Measurements from ENCODE around the gene STAC3. TPM values are rescaled to one million over a fixed set of nuclear protein-coding genes. Genes with fewer than 3 reads are reported as not detected.

Gene STAC3
- polyA plus RNA-seq, 6 donors from 2014 or later = 0.32 to 0.43 (median 0.38) TPM; not detected in 2

GRCh38 chr12:57243521-57244311 lies 7.3 kb downstream of the STAC3 start:
- no peaks in the 10 kb centered on the region for H3K36me3 Mint-ChIP-seq
- peaks cover 31 to 40% (median 37%) of the 10 kb centered on the region in 3 donors for H3K27me3 Mint-ChIP-seq
- peak; percentile 13 to 17 for ATAC-seq (ENCODE audit: low read depth in 2 of 2)
- peaks cover 47 to 56% (median 55%) of the 10 kb centered on the region in 3 donors for H3K4me1 Mint-ChIP-seq
- DNase-seq = peak; percentile 75
- peaks cover 0 to 1% (median 0%) of the 10 kb centered on the region in 7 donors for H3K9me3 Mint-ChIP-seq
- peak overlapping the region in 5 of 6 donors; percentile 35 to 92 (median 81) for H3K27ac Mint-ChIP-seq
- H3K4me3 Mint-ChIP-seq = peak overlapping the region; percentile 42 to 99 (median 83)

- peak overlapping the region; percentile 61 to 98 (median 86) for H3K27ac Mint-ChIP-seq
- DNase-seq = peak; percentile 64
- peaks cover 34 to 48% (median 42%) of the 10 kb centered on the region in 3 donors for H3K27me3 Mint-ChIP-seq
- peaks cover 0 to 1% (median 0%) of the 10 kb centered on the region in 7 donors for H3K9me3 Mint-ChIP-seq
- H3K4me1 Mint-ChIP-seq = peaks cover 51 to 62% (median 59%) of the 10 kb centered on the region in 3 donors
- H3K36me3 Mint-ChIP-seq = no peaks in the 10 kb centered on the region
- ATAC-seq (ENCODE audit: low read depth in 2 of 2) = peak; percentile 36 to 50
- H3K4me3 Mint-ChIP-seq = peak overlapping the region; percentile 67 to 99 (median 86)
Measured at GRCh38 chr12:57242691-57243454, 8.1 kb downstream of the STAC3 start.

GRCh38 chr12:57242329-57242690 lies 8.7 kb downstream of the STAC3 start:
- peaks cover 38 to 53% (median 48%) of the 10 kb centered on the region in 3 donors for H3K27me3 Mint-ChIP-seq
- no peak for DNase-seq
- peak overlapping the region; percentile 67 to 99 (median 88) for H3K4me3 Mint-ChIP-seq
- ATAC-seq (ENCODE audit: low read depth in 2 of 2) = no peak
- H3K4me1 Mint-ChIP-seq = peaks cover 56 to 67% (median 64%) of the 10 kb centered on the region in 3 donors
- no peaks in the 10 kb centered on the region for H3K36me3 Mint-ChIP-seq
- peak overlapping the region; percentile 79 to 98 (median 90) for H3K27ac Mint-ChIP-seq
- peaks cover 0 to 1% (median 0%) of the 10 kb centered on the region in 7 donors for H3K9me3 Mint-ChIP-seq

- no peak for ATAC-seq (ENCODE audit: low read depth in 2 of 2)
- H3K9me3 Mint-ChIP-seq = peaks cover 0 to 1% (median 0%) of the 10 kb centered on the region in 7 donors
- H3K27ac Mint-ChIP-seq = peak overlapping the region; percentile 79 to 98 (median 88)
- no peak for DNase-seq
- H3K36me3 Mint-ChIP-seq = no peaks in the 10 kb centered on the region
- peaks cover 63 to 74% (median 71%) of the 10 kb centered on the region in 3 donors for H3K4me1 Mint-ChIP-seq
- peaks cover 38 to 57% (median 48%) of the 10 kb centered on the region in 3 donors for H3K27me3 Mint-ChIP-seq
- H3K4me3 Mint-ChIP-seq = peak overlapping the region; percentile 75 to 99 (median 90)
Measured at GRCh38 chr12:57241402-57242310, 9.3 kb downstream of the STAC3 start.

- Mint-ChIP-seq H3K4me1 (peaks cover 70 to 81% (median 78%) of the 10 kb centered on the region in 3 donors), H3K36me3 (no peaks in the 10 kb centered on the region), H3K4me3 (peak overlapping the region; percentile 78 to 99 (median 94)), H3K27me3 (peaks cover 38 to 60% (median 45%) of the 10 kb centered on the region in 3 donors), H3K9me3 (peaks cover 0 to 1% (median 0%) of the 10 kb centered on the region in 7 donors), H3K27ac (peak overlapping the region; percentile 79 to 98 (median 98))
- ATAC-seq (ENCODE audit: low read depth in 2 of 2) (no peak), DNase-seq (no peak)
Measured at GRCh38 chr12:57240926-57241401, 10.0 kb downstream of the STAC3 start.

GRCh38 chr12:57240066-57240921 lies 10.7 kb downstream of the STAC3 start:
- peak overlapping the region; percentile 78 to 99 (median 94) for H3K4me3 Mint-ChIP-seq
- H3K27me3 Mint-ChIP-seq = peaks cover 38 to 61% (median 45%) of the 10 kb centered on the region in 3 donors
- no peaks in the 10 kb centered on the region for H3K36me3 Mint-ChIP-seq
- peak overlapping the region; percentile 79 to 98 (median 98) for H3K27ac Mint-ChIP-seq
- peak; percentile 85 for DNase-seq
- peak; percentile 61 to 68 for ATAC-seq (ENCODE audit: low read depth in 2 of 2)
- H3K9me3 Mint-ChIP-seq = peaks cover 0 to 1% (median 0%) of the 10 kb centered on the region in 7 donors
- peaks cover 76 to 88% (median 84%) of the 10 kb centered on the region in 3 donors for H3K4me1 Mint-ChIP-seq

- Mint-ChIP-seq H3K4me3 (peak overlapping the region; percentile 78 to 99 (median 94)), H3K27ac (peak overlapping the region; percentile 41 to 98 (median 94)), H3K9me3 (peaks cover 0 to 1% (median 0%) of the 10 kb centered on the region in 7 donors), H3K36me3 (peaks cover 0 to 2% of the 10 kb centered on the region in 2 donors), H3K27me3 (peaks cover 33 to 56% (median 45%) of the 10 kb centered on the region in 3 donors), H3K4me1 (peaks cover 80 to 94% (median 91%) of the 10 kb centered on the region in 3 donors)
- no peak for DNase-seq
- ATAC-seq (ENCODE audit: low read depth in 2 of 2) = no peak
Measured at GRCh38 chr12:57239587-57240065, 11.4 kb downstream of the STAC3 start.

- Mint-ChIP-seq H3K4me1 (peaks cover 82 to 95% (median 93%) of the 10 kb centered on the region in 3 donors), H3K9me3 (peaks cover 0 to 1% (median 0%) of the 10 kb centered on the region in 7 donors), H3K27ac (peak overlapping the region in 5 of 6 donors; percentile 79 to 98 (median 98)), H3K4me3 (peak overlapping the region; percentile 78 to 99 (median 94)), H3K27me3 (peaks cover 31 to 50% (median 42%) of the 10 kb centered on the region in 3 donors), H3K36me3 (peaks cover 6 to 8% of the 10 kb centered on the region in 2 donors)
- DNase-seq = peak; percentile 85
- ATAC-seq (ENCODE audit: low read depth in 2 of 2) = peak; percentile 22 to 34
Measured at GRCh38 chr12:57238854-57239554, 12.0 kb downstream of the STAC3 start.

- peaks cover 0 to 1% (median 0%) of the 10 kb centered on the region in 7 donors for H3K9me3 Mint-ChIP-seq
- H3K4me1 Mint-ChIP-seq = peaks cover 83 to 97% (median 94%) of the 10 kb centered on the region in 3 donors
- peak overlapping the region in 5 of 6 donors; percentile 79 to 98 (median 92) for H3K27ac Mint-ChIP-seq
- DNase-seq = no peak
- no peak for ATAC-seq (ENCODE audit: low read depth in 2 of 2)
- H3K4me3 Mint-ChIP-seq = peak overlapping the region; percentile 78 to 99 (median 94)
- peaks cover 27 to 43% (median 35%) of the 10 kb centered on the region in 3 donors for H3K27me3 Mint-ChIP-seq
- peaks cover 6 to 17% of the 10 kb centered on the region in 2 donors for H3K36me3 Mint-ChIP-seq
Measured at GRCh38 chr12:57237932-57238853, 12.8 kb downstream of the STAC3 start.

GRCh38 chr12:57237596-57237931 lies 13.4 kb downstream of the STAC3 start:
- Mint-ChIP-seq H3K27ac (peak overlapping the region in 2 of 6 donors; percentile 25 to 92), H3K4me3 (peak overlapping the region; percentile 72 to 99 (median 88)), H3K36me3 (peaks cover 6 to 23% of the 10 kb centered on the region in 2 donors), H3K4me1 (peaks cover 84 to 97% (median 96%) of the 10 kb centered on the region in 3 donors), H3K27me3 (peaks cover 24 to 40% (median 30%) of the 10 kb centered on the region in 3 donors), H3K9me3 (peaks cover 0 to 1% (median 0%) of the 10 kb centered on the region in 7 donors)
- ATAC-seq (ENCODE audit: low read depth in 2 of 2) (no peak), DNase-seq (no peak)
